ENCODE measurements around the gene MMP1.

The MMP1 gene

DNA sequence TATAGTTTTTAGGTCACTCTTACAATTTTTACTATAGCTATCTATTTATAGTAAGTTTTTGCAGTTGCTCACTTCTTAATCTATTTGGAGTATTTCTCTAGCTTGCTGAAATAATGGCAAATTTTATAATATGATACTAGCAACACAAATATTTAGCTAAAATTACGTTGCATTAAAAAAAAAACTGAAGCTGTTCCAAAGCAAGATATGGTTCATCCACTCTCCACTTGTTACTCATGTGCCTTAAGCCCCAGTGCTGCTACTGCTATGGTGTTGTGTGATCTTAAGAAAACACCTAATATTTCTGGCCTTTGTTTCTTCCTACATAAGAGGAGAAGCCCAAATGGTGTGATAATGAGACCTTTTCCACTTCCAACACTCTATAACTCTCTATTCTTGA is 45.0 kb upstream of the MMP1 start:
- Histone ChIP-seq H3K27me3 (ENCODE audit: insufficient read depth, low read length, poor library complexity, severe bottlenecking) (no peaks in the 10 kb centered on the region), H3K79me2 (ENCODE audit: insufficient read depth, low read length) (no peaks in the 10 kb centered on the region), H3K4me2 (ENCODE audit: low read depth, low read length, poor library complexity, severe bottlenecking) (no peak overlapping the region), H3F3A (ENCODE audit: low read depth) (no peaks in the 10 kb centered on the region), H2AFZ (ENCODE audit: low read length) (no peak overlapping the region), H4K20me1 (ENCODE audit: insufficient read depth, low read length, poor library complexity, severe bottlenecking) (no peaks in the 10 kb centered on the region), H3K4me3 (ENCODE audit: low read length, poor library complexity, severe bottlenecking) (no peak overlapping the region), H3K9me3 (ENCODE audit: insufficient read depth, low read depth, low read length) (no peaks in the 10 kb centered on the region), H3K9me2 (replicated peaks; ENCODE audit: low read depth, low read length) (no peaks in the 10 kb centered on the region), H3K4me1 (ENCODE audit: insufficient read depth, low read length, poor library complexity, severe bottlenecking) (no peaks in the 10 kb centered on the region), H3K9ac (ENCODE audit: low read depth, low read length, poor library complexity, severe bottlenecking) (no peak overlapping the region), H3K36me3 (ENCODE audit: insufficient read depth, low read length) (no peaks in the 10 kb centered on the region)
- TF ChIP-seq, protein P1, sequence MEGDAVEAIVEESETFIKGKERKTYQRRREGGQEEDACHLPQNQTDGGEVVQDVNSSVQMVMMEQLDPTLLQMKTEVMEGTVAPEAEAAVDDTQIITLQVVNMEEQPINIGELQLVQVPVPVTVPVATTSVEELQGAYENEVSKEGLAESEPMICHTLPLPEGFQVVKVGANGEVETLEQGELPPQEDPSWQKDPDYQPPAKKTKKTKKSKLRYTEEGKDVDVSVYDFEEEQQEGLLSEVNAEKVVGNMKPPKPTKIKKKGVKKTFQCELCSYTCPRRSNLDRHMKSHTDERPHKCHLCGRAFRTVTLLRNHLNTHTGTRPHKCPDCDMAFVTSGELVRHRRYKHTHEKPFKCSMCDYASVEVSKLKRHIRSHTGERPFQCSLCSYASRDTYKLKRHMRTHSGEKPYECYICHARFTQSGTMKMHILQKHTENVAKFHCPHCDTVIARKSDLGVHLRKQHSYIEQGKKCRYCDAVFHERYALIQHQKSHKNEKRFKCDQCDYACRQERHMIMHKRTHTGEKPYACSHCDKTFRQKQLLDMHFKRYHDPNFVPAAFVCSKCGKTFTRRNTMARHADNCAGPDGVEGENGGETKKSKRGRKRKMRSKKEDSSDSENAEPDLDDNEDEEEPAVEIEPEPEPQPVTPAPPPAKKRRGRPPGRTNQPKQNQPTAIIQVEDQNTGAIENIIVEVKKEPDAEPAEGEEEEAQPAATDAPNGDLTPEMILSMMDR (conservative IDR thresholded peaks at IDR 0.05; ENCODE audit: low read length): no peak
- no peak for TF ChIP-seq EZH2phosphoT487 (IDR thresholded peaks at IDR 0.05; ENCODE audit: borderline replicate concordance)

DNA sequence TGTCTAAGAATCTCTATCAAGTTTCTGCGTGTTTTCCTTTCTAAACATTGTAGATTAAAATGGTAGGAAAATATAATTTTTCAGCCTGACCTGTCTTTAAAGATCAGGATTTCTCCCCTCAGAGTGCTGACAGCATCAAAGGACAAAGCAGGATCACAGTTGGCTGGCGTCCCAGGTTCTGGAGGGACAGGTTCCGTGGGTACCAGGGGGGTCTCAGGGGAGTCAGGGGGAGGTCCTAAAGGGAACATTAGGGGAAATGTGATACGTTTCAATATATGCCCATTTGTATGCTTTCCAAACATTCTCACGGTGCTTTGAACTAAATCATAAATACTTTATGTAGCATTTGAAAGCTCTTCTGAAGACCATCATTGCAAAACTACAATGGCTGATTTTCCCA is 42.1 kb upstream of the MMP1 start:
- TF ChIP-seq, protein P1 (conservative IDR thresholded peaks at IDR 0.05; ENCODE audit: low read length): no peak
- no peak for TF ChIP-seq EZH2phosphoT487 (IDR thresholded peaks at IDR 0.05; ENCODE audit: borderline replicate concordance)

DNA sequence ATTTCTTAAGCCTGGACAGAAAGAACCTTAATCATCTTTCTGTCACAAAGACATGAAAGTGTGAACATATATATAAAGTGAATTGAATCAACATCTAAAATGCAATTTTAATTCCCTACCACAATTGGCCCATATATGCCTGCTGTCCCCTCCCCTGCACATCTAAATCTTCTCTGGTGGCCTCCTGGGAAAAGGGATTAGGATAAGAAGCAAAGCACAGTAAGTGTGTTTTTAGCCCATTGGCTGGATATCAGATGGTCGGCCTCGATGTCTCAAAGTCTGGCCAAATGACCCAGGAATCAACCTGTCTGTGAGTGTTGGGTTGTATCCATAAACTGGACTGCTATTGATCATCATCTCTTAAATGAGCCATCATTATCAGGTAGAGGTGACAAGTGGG is 39.7 kb upstream of the MMP1 start:
- Histone ChIP-seq H3K4me1 (ENCODE audit: insufficient read depth, low read length, poor library complexity, severe bottlenecking) (no peaks in the 10 kb centered on the region), H3K27me3 (ENCODE audit: insufficient read depth, low read length, poor library complexity, severe bottlenecking) (no peaks in the 10 kb centered on the region), H3K79me2 (ENCODE audit: insufficient read depth, low read length) (no peaks in the 10 kb centered on the region), H3K9me2 (replicated peaks; ENCODE audit: low read depth, low read length) (no peaks in the 10 kb centered on the region), H3K36me3 (ENCODE audit: insufficient read depth, low read length) (no peaks in the 10 kb centered on the region), H4K20me1 (ENCODE audit: insufficient read depth, low read length, poor library complexity, severe bottlenecking) (no peaks in the 10 kb centered on the region), H3K4me3 (ENCODE audit: low read length, poor library complexity, severe bottlenecking) (no peak overlapping the region), H3K4me2 (ENCODE audit: low read depth, low read length, poor library complexity, severe bottlenecking) (no peak overlapping the region), H3F3A (ENCODE audit: low read depth) (no peaks in the 10 kb centered on the region), H2AFZ (ENCODE audit: low read length) (no peak overlapping the region), H3K9me3 (ENCODE audit: insufficient read depth, low read depth, low read length) (no peaks in the 10 kb centered on the region), H3K9ac (ENCODE audit: low read depth, low read length, poor library complexity, severe bottlenecking) (no peak overlapping the region)
- TF ChIP-seq, protein P1 (conservative IDR thresholded peaks at IDR 0.05; ENCODE audit: low read length): no peak
- no peak for TF ChIP-seq EZH2phosphoT487 (IDR thresholded peaks at IDR 0.05; ENCODE audit: borderline replicate concordance)

More for the DNA sequence above, 42.1 kb upstream of the MMP1 start:
- no peaks in the 10 kb centered on the region for H3K4me1 ChIP-seq (ENCODE audit: insufficient read depth, low read length, poor library complexity, severe bottlenecking)
- H4K20me1 ChIP-seq (ENCODE audit: insufficient read depth, low read length, poor library complexity, severe bottlenecking): no peaks in the 10 kb centered on the region
- H3F3A ChIP-seq (ENCODE audit: low read depth): no peaks in the 10 kb centered on the region
- H2AFZ ChIP-seq (ENCODE audit: low read length): no peak overlapping the region
- no peak overlapping the region for H3K4me2 ChIP-seq (ENCODE audit: low read depth, low read length, poor library complexity, severe bottlenecking)
- H3K36me3 ChIP-seq (ENCODE audit: insufficient read depth, low read length): no peaks in the 10 kb centered on the region
- no peaks in the 10 kb centered on the region for H3K9me2 ChIP-seq (replicated peaks; ENCODE audit: low read depth, low read length)
- H3K79me2 ChIP-seq (ENCODE audit: insufficient read depth, low read length): no peaks in the 10 kb centered on the region
- H3K9ac ChIP-seq (ENCODE audit: low read depth, low read length, poor library complexity, severe bottlenecking): no peak overlapping the region
- H3K4me3 ChIP-seq (ENCODE audit: low read length, poor library complexity, severe bottlenecking): no peak overlapping the region
- H3K9me3 ChIP-seq (ENCODE audit: insufficient read depth, low read depth, low read length): no peaks in the 10 kb centered on the region
- no peaks in the 10 kb centered on the region for H3K27me3 ChIP-seq (ENCODE audit: insufficient read depth, low read length, poor library complexity, severe bottlenecking)

Data from Loucy (cell line).